Esophagus muscularis mucosa (tissue), 4 donors: ENCODE data around the gene MB21D2. TPM values are rescaled to one million over a fixed set of nuclear protein-coding genes. Genes with fewer than 3 reads are reported as not detected.
A peak's percentile ranks its signal among the peaks of the same experiment; 100 is the strongest.

ENCODE experiments used
- DNase-seq: peaks from one replicate; pipeline ENCODE4 v3.0.0-alpha.2; 2017; ENCODE audit errors: extremely low spot score
- H3K27ac ChIP-seq, 4 donors: fragments of 200-600 bp; sonication (generic); replicated peaks in 1 of 4; 1 replicate in 3 of 4; 2 replicates in 1 of 4; pipeline ENCODE4 v1.5.1; 2016 to 2019; ENCODE audit warnings: mild to moderate bottlenecking in 1 of 4
- H3K27me3 ChIP-seq, 4 donors: fragments of 200-600 bp; sonication (generic); one replicate each; pipeline versions ENCODE4 v1.5.1 to v1.6.0; 2016 to 2019
- H3K36me3 ChIP-seq, 4 donors: fragments of 200-600 bp; sonication (generic); one replicate each; pipeline ENCODE4 v1.5.1; 2016 to 2019
- H3K4me1 ChIP-seq, 4 donors: fragments of 200-600 bp; sonication (generic); one replicate each; pipeline ENCODE4 v1.5.1; 2016 to 2019
- H3K4me3 ChIP-seq, 4 donors: fragments of 200-600 bp; sonication (generic); 1 replicate in 2 of 4; 2 replicates in 2 of 4; pipeline ENCODE4 v1.5.1; 2016 to 2019; ENCODE audit warnings: mild to moderate bottlenecking in 4 of 4, moderate library complexity in 1 of 4
- H3K9me3 ChIP-seq, 4 donors: fragments of 200-600 bp; sonication (generic); 1 replicate in 3 of 4; 2 replicates in 1 of 4; pipeline ENCODE4 v1.5.1; 2016 to 2019
- EP300 ChIP-seq: sonication (generic); formaldehyde crosslinking; IDR thresholded peaks from one replicate; pipeline ENCODE4 v1.6.1; 2017; ENCODE audit warnings: antibody characterized with exemption
- POLR2A ChIP-seq: fragments of 450-650 bp; IDR thresholded peaks from one replicate; pipeline ENCODE4 v1.6.1; 2017; ENCODE audit warnings: antibody characterized with exemption, moderate library complexity, mild to moderate bottlenecking, low read depth
- POLR2AphosphoS5 ChIP-seq, 2 donors: sonication (generic); formaldehyde crosslinking; IDR thresholded peaks; one replicate each; pipeline ENCODE4 v1.6.1; 2017; ENCODE audit warnings: antibody characterized with exemption in 2 of 2
- WGBS: methylation state at CpG from one replicate; pipeline ENCODE4 v1.1.5; 2018; 5-methylcytosine and 5-hydroxymethylcytosine counted together
- intact Hi-C: fragments of 100-400 bp; cut with DNase I; formaldehyde crosslinking; loops from one replicate; pipeline ENCODE4 v1.15.1; 2023
- total RNA-seq, 4 donors: library from RNA; depleted of rRNA; stranded (reverse); fragments of >200 nt; gene quantifications; one replicate each; pipeline versions ENCODE4 v1.1.0 to v1.2.1, GENCODE V29; 2016
- TF ChIP-seq, protein P1 (sequence below), 3 experiments: fragments of 200-600 bp in 2 of 3; fragments of 450-650 bp in 1 of 3; sonication (generic) in 2 of 3; IDR thresholded peaks; one replicate each; pipeline ENCODE4 v1.5.1; 2017 to 2019; ENCODE audit warnings: antibody characterized with exemption in 3 of 3, mild to moderate bottlenecking in 2 of 3, moderate library complexity in 1 of 3

MB21D2 gene
- total RNA-seq, 4 donors from 2014 or later = 5.4 to 11.5 (median 8.2) TPM

DNA sequence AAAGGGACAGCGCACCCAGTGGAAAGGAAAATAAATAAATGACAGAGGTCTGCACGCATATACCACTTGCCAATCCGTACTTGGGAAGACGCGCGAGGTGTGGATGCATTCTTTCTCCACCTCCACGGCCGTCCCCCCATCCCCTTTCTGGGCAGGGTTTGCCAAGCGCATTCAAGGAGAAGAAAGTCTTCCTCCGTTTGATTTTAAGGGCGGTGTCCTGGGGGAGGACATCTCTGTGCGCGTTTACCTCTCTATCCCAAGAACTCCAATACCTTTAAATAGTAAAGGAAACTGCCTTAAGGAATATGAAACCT is 576 bp upstream of the MB21D2 start:
- Histone ChIP-seq H3K9me3 (no peaks in the 10 kb centered on the region), H3K36me3 (no peaks in the 10 kb centered on the region), H3K27ac (peak overlapping the region; percentile 91 to 96 (median 94)), H3K27me3 (no peaks in the 10 kb centered on the region), H3K4me1 (peaks cover 27 to 62% (median 48%) of the 10 kb centered on the region in 4 donors), H3K4me3 (peak overlapping the region; percentile 80 to 86 (median 84))
- no peak for DNase-seq
- WGBS = 3% methylated on average over 13 of the region's 13 CpGs
- intact Hi-C loops = loop anchor here (5.0 kb wide), 2 partner anchors 86 to 124 kb away; no protein-coding TSS in a partner anchor
- TF ChIP-seq EP300 (no peak), POLR2AphosphoS5 (IDR thresholded peaks at IDR 0.05) (peak in 1 of 2 donors; percentile 18), POLR2A (no peak)
- TF ChIP-seq, protein P1, sequence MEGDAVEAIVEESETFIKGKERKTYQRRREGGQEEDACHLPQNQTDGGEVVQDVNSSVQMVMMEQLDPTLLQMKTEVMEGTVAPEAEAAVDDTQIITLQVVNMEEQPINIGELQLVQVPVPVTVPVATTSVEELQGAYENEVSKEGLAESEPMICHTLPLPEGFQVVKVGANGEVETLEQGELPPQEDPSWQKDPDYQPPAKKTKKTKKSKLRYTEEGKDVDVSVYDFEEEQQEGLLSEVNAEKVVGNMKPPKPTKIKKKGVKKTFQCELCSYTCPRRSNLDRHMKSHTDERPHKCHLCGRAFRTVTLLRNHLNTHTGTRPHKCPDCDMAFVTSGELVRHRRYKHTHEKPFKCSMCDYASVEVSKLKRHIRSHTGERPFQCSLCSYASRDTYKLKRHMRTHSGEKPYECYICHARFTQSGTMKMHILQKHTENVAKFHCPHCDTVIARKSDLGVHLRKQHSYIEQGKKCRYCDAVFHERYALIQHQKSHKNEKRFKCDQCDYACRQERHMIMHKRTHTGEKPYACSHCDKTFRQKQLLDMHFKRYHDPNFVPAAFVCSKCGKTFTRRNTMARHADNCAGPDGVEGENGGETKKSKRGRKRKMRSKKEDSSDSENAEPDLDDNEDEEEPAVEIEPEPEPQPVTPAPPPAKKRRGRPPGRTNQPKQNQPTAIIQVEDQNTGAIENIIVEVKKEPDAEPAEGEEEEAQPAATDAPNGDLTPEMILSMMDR (IDR thresholded peaks at IDR 0.05) = no peak

DNA sequence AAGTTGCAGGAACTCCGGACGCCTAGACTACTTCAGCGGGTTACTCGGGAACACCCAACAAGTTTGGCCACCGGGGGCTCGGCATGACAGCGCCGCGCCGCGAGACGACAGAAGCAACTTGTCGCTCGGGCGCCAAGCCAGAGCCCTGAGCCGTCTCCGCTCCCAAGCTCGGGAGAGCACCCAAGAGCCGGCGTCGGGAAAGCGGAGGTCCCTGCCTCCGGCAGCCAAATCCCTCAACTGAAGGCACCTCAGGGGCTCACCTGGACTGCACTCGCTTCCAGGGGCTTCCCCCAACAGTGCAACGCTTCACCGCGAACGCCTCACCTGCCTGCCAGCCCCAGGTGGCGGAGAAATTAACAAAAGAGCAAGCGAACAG is 640 bp downstream of the MB21D2 start:
- Histone ChIP-seq H3K4me3 (peak overlapping the region; percentile 80 to 86 (median 84)), H3K9me3 (no peaks in the 10 kb centered on the region), H3K27ac (peak overlapping the region; percentile 91 to 96 (median 94)), H3K27me3 (no peaks in the 10 kb centered on the region), H3K4me1 (peaks cover 24 to 58% (median 49%) of the 10 kb centered on the region in 4 donors), H3K36me3 (no peaks in the 10 kb centered on the region)
- peak in 1 of 2 donors; percentile 42 for TF ChIP-seq POLR2AphosphoS5 (IDR thresholded peaks at IDR 0.05)
- no peak for TF ChIP-seq EP300
- 0% methylated on average over 7 of the region's 30 CpGs for WGBS
- intact Hi-C loops = loop anchor here (2.0 to 5.0 kb wide), 3 partner anchors 85 to 125 kb away; no protein-coding TSS in a partner anchor
- DNase-seq = peak; percentile 92

DNA sequence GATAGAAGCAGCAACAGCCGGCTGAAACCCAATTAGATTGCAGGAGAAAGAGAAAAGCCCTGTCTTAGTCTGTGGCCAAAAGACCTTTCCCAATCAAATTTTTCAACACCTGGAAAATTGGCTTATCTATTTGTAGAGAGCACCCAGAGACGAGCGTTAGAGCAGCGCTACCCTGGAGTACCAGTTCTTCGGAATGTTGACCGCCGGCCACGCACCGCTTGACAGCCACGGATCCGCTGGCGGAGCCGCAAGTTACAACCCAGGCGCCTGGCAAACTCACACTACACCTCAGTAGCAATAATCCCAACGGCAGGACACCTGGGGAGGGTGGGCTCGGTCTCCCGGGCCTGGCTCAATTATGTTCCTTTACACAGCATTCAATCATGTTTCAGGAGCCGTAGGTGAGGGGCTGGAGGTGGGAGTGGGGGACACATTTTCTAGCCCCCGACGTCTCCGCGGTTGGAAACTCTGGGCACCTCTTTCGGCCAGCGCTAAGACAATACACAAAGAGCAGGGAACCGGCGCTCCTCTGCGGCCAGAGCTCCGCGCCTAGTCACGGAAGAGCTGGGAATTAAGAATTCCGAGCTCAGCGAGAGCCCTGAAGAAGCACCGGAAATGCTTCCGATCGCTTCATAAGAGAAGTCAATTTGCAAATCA is 1.2 kb downstream of the MB21D2 start:
- 0% methylated on average over 9 of the region's 35 CpGs for WGBS
- Histone ChIP-seq H3K4me3 (peak overlapping the region; percentile 80 to 86 (median 84)), H3K9me3 (no peaks in the 10 kb centered on the region), H3K4me1 (peaks cover 20 to 58% (median 49%) of the 10 kb centered on the region in 4 donors), H3K27ac (peak overlapping the region; percentile 91 to 96 (median 94)), H3K27me3 (no peaks in the 10 kb centered on the region), H3K36me3 (no peaks in the 10 kb centered on the region)
- no peak for DNase-seq
- intact Hi-C loops = loop anchor here (2.0 to 5.0 kb wide), 3 partner anchors 84 to 126 kb away; no protein-coding TSS in a partner anchor
- no peak for TF ChIP-seq EP300
- TF ChIP-seq, protein P1 (IDR thresholded peaks at IDR 0.05) = peak in 2 of 3 experiments; percentile 7 to 11
- no peak for TF ChIP-seq POLR2A

DNA sequence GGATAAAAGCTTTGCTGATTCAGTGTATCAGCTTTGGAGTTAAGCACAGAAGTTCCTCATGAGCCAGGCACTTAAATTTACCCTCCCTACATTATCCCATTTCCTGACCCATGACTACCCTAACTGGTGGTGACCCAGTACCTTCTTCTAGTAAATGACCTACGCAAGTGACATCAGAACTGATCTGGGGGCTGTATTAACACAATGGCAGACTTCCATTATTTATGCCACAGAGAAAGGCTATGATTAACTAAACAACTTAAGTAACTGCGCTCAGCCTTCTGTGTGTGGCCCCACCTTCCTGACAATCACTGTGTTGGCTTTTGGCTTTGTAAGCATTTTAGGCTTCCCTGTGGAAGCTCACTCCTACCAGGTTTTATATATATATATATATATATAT is 1.9 kb downstream of the MB21D2 start:
- TF ChIP-seq, protein P1 (IDR thresholded peaks at IDR 0.05) = no peak
- no peak for TF ChIP-seq EP300
- Histone ChIP-seq H3K36me3 (no peaks in the 10 kb centered on the region), H3K27ac (no peak overlapping the region), H3K4me3 (peak overlapping the region; percentile 80 to 86 (median 84)), H3K4me1 (peaks cover 20 to 55% (median 45%) of the 10 kb centered on the region in 4 donors), H3K9me3 (no peaks in the 10 kb centered on the region), H3K27me3 (no peaks in the 10 kb centered on the region)
- WGBS = 68% methylated on average over 2 of the region's 2 CpGs
- no peak for DNase-seq
- intact Hi-C loops = loop anchor here (2.0 to 5.0 kb wide), 3 partner anchors 83 to 127 kb away; no protein-coding TSS in a partner anchor

DNA sequence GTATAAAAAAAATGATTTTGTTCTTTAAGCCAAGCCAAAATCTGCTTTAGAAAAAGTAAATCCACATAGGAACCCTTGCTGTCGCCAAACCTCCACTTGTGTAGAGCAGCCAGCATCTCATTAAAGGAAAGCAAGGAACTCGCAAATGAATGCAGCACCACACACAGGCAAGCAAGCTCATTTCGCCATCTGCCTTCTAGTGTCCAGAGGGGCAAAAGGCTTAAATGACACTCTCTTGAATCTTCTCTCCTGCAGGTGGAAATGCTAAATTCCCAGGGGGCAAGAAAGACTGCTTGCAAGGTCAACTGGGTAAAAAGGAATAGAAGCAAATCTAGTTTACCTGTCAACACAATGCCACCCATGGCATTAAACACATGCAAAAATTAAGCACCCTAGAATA is 2.4 kb downstream of the MB21D2 start:
- Histone ChIP-seq H3K27ac (no peak overlapping the region), H3K27me3 (no peaks in the 10 kb centered on the region), H3K9me3 (no peaks in the 10 kb centered on the region), H3K4me1 (peaks cover 20 to 55% (median 45%) of the 10 kb centered on the region in 4 donors), H3K36me3 (no peaks in the 10 kb centered on the region), H3K4me3 (peak overlapping the region in 1 of 4 donors; percentile 86)
- no peak for DNase-seq
- no peak for TF ChIP-seq POLR2A
- TF ChIP-seq, protein P1 (IDR thresholded peaks at IDR 0.05) = peak in 1 of 3 experiments; percentile 6
- intact Hi-C loops = loop anchor here (5.0 kb wide), 2 partner anchors 83 to 127 kb away; no protein-coding TSS in a partner anchor
- WGBS = 59% methylated on average over 3 of the region's 3 CpGs
